GM23338 (cell line): Measurements from ENCODE around the gene RNF220. TPM values are rescaled to one million over a fixed set of nuclear protein-coding genes. Genes with fewer than 3 reads are reported as not detected.

ENCODE experiments used
- ATAC-seq: fragments of 200-7000 bp; cut with Tn5 transposase; 3 replicates; pipeline ENCODE4 v1.9.1; 2020
- DNase-seq: peaks from one replicate; pipeline ENCODE4 v3.0.0-alpha.2; 2015; ENCODE audit warnings: low spot score
- H2AFZ ChIP-seq: fragments of 200-600 bp; sonication (generic); 2 replicates; pipeline ENCODE4 v1.8.0; 2016; ENCODE audit warnings: antibody characterized with exemption, mild to moderate bottlenecking, moderate library complexity
- H3F3A ChIP-seq: fragments of 200-600 bp; sonication (generic); replicated peaks from 2 replicates; pipeline ENCODE4 v1.8.0; 2017; ENCODE audit warnings: antibody characterized with exemption, mixed run types, low read depth
- H3K27ac ChIP-seq: fragments of 200-600 bp; sonication (generic); 2 replicates; pipeline ENCODE4 v1.6.1; 2016; ENCODE audit warnings: low read depth
- H3K27me3 ChIP-seq: fragments of 200-600 bp; sonication (generic); 2 replicates; pipeline ENCODE4 v1.8.0; 2016; ENCODE audit warnings: mild to moderate bottlenecking, mixed run types, moderate library complexity; ENCODE audit not compliant: insufficient read depth
- H3K36me3 ChIP-seq: fragments of 200-600 bp; sonication (generic); 2 replicates; pipeline ENCODE4 v1.8.0; 2016; ENCODE audit warnings: mild to moderate bottlenecking; ENCODE audit not compliant: insufficient read depth
- H3K4me1 ChIP-seq: fragments of 200-600 bp; sonication (generic); 2 replicates; pipeline ENCODE4 v1.8.0; 2016; ENCODE audit warnings: mild to moderate bottlenecking, moderate library complexity; ENCODE audit not compliant: insufficient read depth
- H3K4me2 ChIP-seq: fragments of 200-600 bp; sonication (generic); 2 replicates; pipeline ENCODE4 v1.7.1; 2017; ENCODE audit warnings: mixed run types
- H3K4me3 ChIP-seq: fragments of 200-600 bp; sonication (generic); 2 replicates; pipeline ENCODE4 v1.6.1; 2016; ENCODE audit warnings: mixed run types
- H3K79me2 ChIP-seq: fragments of 200-600 bp; sonication (generic); replicated peaks from 2 replicates; pipeline ENCODE4 v1.8.0; 2017; ENCODE audit warnings: mild to moderate bottlenecking; ENCODE audit not compliant: insufficient read depth
- H3K9me2 ChIP-seq: fragments of 200-600 bp; sonication (generic); 2 replicates; pipeline ENCODE4 v1.8.0; 2017; ENCODE audit not compliant: insufficient read depth
- H4K20me1 ChIP-seq: fragments of 200-600 bp; sonication (generic); replicated peaks from 2 replicates; pipeline ENCODE4 v1.8.0; 2017; ENCODE audit warnings: mild to moderate bottlenecking; ENCODE audit not compliant: insufficient read depth
- H3K27ac Mint-ChIP-seq: 2 replicates; pipeline ENCODE4 v1.8.0; 2020; ENCODE audit warnings: inconsistent platforms, mild to moderate bottlenecking, moderate library complexity, mixed read lengths
- H3K27me3 Mint-ChIP-seq: 3 replicates; pipeline ENCODE4 v1.8.0; 2022; ENCODE audit warnings: low read depth, mild to moderate bottlenecking, moderate library complexity, mixed read lengths, inconsistent platforms; ENCODE audit not compliant: insufficient read depth, poor library complexity
- H3K36me3 Mint-ChIP-seq: 3 replicates; pipeline ENCODE4 v1.8.0; 2021; ENCODE audit warnings: low read depth, mild to moderate bottlenecking, inconsistent platforms, moderate library complexity, mixed read lengths
- H3K4me1 Mint-ChIP-seq: 3 replicates; pipeline ENCODE4 v1.8.0; 2020; ENCODE audit warnings: mild to moderate bottlenecking, inconsistent platforms, mixed read lengths
- H3K4me3 Mint-ChIP-seq: 3 replicates; pipeline ENCODE4 v1.8.0; 2021; ENCODE audit warnings: moderate library complexity, mild to moderate bottlenecking, inconsistent platforms, mixed read lengths
- H3K9me3 Mint-ChIP-seq: 3 replicates; pipeline ENCODE4 v1.8.0; 2020; ENCODE audit warnings: moderate library complexity, mild to moderate bottlenecking, inconsistent platforms, mixed read lengths
- CREB1 ChIP-seq: fragments of 250-450 bp; sonication (Bioruptor Pico); IDR thresholded peaks from 2 replicates; pipeline ENCODE4 v1.5.0; 2020; ENCODE audit warnings: low read depth, mild to moderate bottlenecking, moderate library complexity
- CTCF ChIP-seq, 2 experiments: fragments of 200-600 bp in 1 of 2; sonication (generic) in 1 of 2; conservative IDR thresholded peaks; 2 replicates each; pipeline versions ENCODE4 v1.5.1 to v1.6.1; 2016 to 2017; ENCODE audit warnings: antibody characterized with exemption in 2 of 2, low read depth in 2 of 2, mild to moderate bottlenecking in 2 of 2, moderate library complexity in 1 of 2
- ETS1 ChIP-seq: IDR thresholded peaks from 2 replicates; pipeline ENCODE4 v1.6.1; 2016; ENCODE audit warnings: antibody characterized with exemption
- EZH2 ChIP-seq: fragments of 200-600 bp; sonication (generic); IDR thresholded peaks from one replicate; pipeline ENCODE4 v1.8.0; 2017; ENCODE audit warnings: antibody characterized with exemption, mild to moderate bottlenecking, low read depth; ENCODE audit not compliant: unreplicated experiment
- EZH2phosphoT487 ChIP-seq: fragments of 200-600 bp; sonication (generic); IDR thresholded peaks from one replicate; pipeline ENCODE4 v1.8.1; 2018; ENCODE audit warnings: antibody characterized with exemption; ENCODE audit not compliant: unreplicated experiment
- JUNB ChIP-seq: IDR thresholded peaks from one replicate; pipeline ENCODE4 v1.6.1; 2016; ENCODE audit warnings: antibody characterized with exemption; ENCODE audit not compliant: unreplicated experiment
- NANOG ChIP-seq: IDR thresholded peaks from 2 replicates; pipeline ENCODE4 v1.6.1; 2016; ENCODE audit warnings: antibody characterized with exemption, borderline replicate concordance
- POLR2AphosphoS5 ChIP-seq: IDR thresholded peaks from 2 replicates; pipeline ENCODE4 v1.6.1; 2016; ENCODE audit warnings: antibody characterized with exemption, low read depth
- REST ChIP-seq: IDR thresholded peaks from one replicate; pipeline ENCODE4 v1.6.1; 2018; ENCODE audit warnings: antibody characterized with exemption; ENCODE audit not compliant: unreplicated experiment
- STAT1 ChIP-seq: IDR thresholded peaks from one replicate; pipeline ENCODE4 v1.6.1; 2016; ENCODE audit warnings: antibody characterized with exemption; ENCODE audit not compliant: unreplicated experiment
- ZNF114 ChIP-seq: fragments of 250-450 bp; sonication (Bioruptor Pico); IDR thresholded peaks from 2 replicates; pipeline ENCODE4 v1.5.0; 2020; ENCODE audit warnings: mild to moderate bottlenecking, moderate library complexity
- ZNF331 ChIP-seq: fragments of 250-450 bp; sonication (Bioruptor Pico); IDR thresholded peaks from 2 replicates; pipeline ENCODE4 v1.5.0; 2020; ENCODE audit warnings: low read depth, mild to moderate bottlenecking, moderate library complexity
- polyA plus RNA-seq: library from polyadenylated mRNA; unstranded; fragments of >200 nt; fragmentation: Nextera tagmentation; extraction: Ambion mirVana; gene quantifications from 2 replicates; pipeline ENCODE4 v1.2.1, GENCODE V29; 2016
- total RNA-seq: library from RNA; depleted of rRNA; stranded (reverse); fragments of >200 nt; shearing (Covaris generic); gene quantifications from 2 replicates; pipeline ENCODE4 v1.2.3, GENCODE V29; 2014

The RNF220 gene
- total and polyA plus RNA-seq, 2 experiments from 2014 or later = 72.8 to 168 TPM

- no peak for TF ChIP-seq REST
- TF ChIP-seq NANOG = no peak
- no peak for TF ChIP-seq ZNF114 (CRISPR knock-in tag)
- TF ChIP-seq ZNF331 = no peak
- TF ChIP-seq CTCF (conservative IDR thresholded peaks at IDR 0.05; ENCODE audit: low read depth in 2 of 2) = no peak
- no peak for TF ChIP-seq POLR2AphosphoS5
- TF ChIP-seq EZH2 = no peak
- TF ChIP-seq CREB1 (CRISPR knock-in tag) = no peak
Measured at GRCh38 chr1:44526295-44527073, 121.4 kb downstream of the RNF220 start (continued).

GRCh38 chr1:44531785-44532566, 126.9 kb downstream of the RNF220 start:
- Histone ChIP-seq H3K4me1 (peaks cover 48% of the 10 kb centered on the region), H3K27ac (0 out of 2 replicates have a peak overlapping the region, but pooled peaks have one; percentile 15), H3K4me2 (peak overlapping the region; percentile 39), H2AFZ (no peak overlapping the region), H3K79me2 (peaks cover 9% of the 10 kb centered on the region; the same call in 1 of the 2 replicates), H3K9me2 (no peaks in the 10 kb centered on the region), H3K36me3 (0 out of 2 replicates have a peak, but pooled peaks cover 3% of the 10 kb centered on the region), H3F3A (0 out of 2 replicates have a peak, but pooled peaks cover 10% of the 10 kb centered on the region), H3K4me3 (no peak overlapping the region), H3K27me3 (no peaks in the 10 kb centered on the region), H4K20me1 (no peaks in the 10 kb centered on the region)
- ATAC-seq = 0 out of 3 replicates have a peak, but pooled peaks have one; percentile 14
- Mint-ChIP-seq H3K4me3 (no peak overlapping the region), H3K36me3 (no peaks in the 10 kb centered on the region), H3K4me1 (peaks cover 42% of the 10 kb centered on the region), H3K9me3 (no peaks in the 10 kb centered on the region), H3K27ac (peak overlapping the region; percentile 92), H3K27me3 (peaks cover 8% of the 10 kb centered on the region)
- TF ChIP-seq EZH2phosphoT487 (no peak), POLR2AphosphoS5 (no peak), EZH2 (no peak), ZNF331 (no peak), NANOG (no peak), STAT1 (no peak), JUNB (no peak), CREB1 (CRISPR knock-in tag) (no peak), CTCF (conservative IDR thresholded peaks at IDR 0.05; ENCODE audit: low read depth in 2 of 2) (no peak), ETS1 (no peak)
- no peak for DNase-seq
